GM12891 (cell line): Measurements from ENCODE around the gene LMCD1.

Experiments used
- POLR2A ChIP-seq: IDR thresholded peaks from 2 replicates; pipeline ENCODE4 v1.6.1; 2011; ENCODE audit warnings: low read depth, low read length, control low read depth
- POLR2AphosphoS5 ChIP-seq: IDR thresholded peaks from 2 replicates; pipeline ENCODE4 v1.6.1; 2011; ENCODE audit warnings: low read depth, low read length, control low read depth
- POU2F2 ChIP-seq: IDR thresholded peaks from 2 replicates; pipeline ENCODE4 v1.6.1; 2011; ENCODE audit warnings: low read depth, mild to moderate bottlenecking, control low read depth, low read length, moderate library complexity
- SPI1 ChIP-seq: IDR thresholded peaks from 2 replicates; pipeline ENCODE4 v1.6.1; 2011; ENCODE audit warnings: low read depth, low read length, control low read depth
- TAF1 ChIP-seq: IDR thresholded peaks from 2 replicates; pipeline ENCODE4 v1.6.1; 2011; ENCODE audit warnings: low read depth, low read length, control low read depth

DNA sequence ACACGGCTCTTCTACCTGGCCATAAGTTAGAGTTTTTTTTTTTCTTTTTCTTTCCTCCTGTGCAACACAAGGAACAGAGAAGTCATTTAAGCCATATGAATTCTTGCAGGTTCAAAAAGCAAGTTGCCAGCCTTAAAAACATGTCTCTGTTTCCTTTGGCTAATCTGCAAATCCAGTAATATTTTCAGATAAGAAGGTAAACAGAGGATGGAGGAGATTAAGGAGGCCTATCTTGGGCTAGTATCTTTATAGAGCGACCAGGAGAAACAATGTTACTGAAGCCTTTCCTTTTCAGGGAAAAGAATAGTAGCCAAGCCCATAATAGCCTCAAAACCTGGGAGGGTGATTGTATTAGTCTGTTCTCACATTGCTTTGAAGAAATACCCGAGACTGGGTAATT, 20.9 kb upstream of the LMCD1 start:
- TF ChIP-seq POLR2AphosphoS5, result no peak
- TF ChIP-seq POLR2A, result no peak
- TF ChIP-seq TAF1, result no peak
- no peak for TF ChIP-seq SPI1
- no peak for TF ChIP-seq POU2F2
